GM15510 (cell line): ENCODE measurements around the gene SLC25A38.
A peak's percentile ranks its signal among the peaks of the same experiment; 100 is the strongest.

ENCODE experiments used
- POLR2A ChIP-seq: IDR thresholded peaks from 3 replicates; pipeline ENCODE4 v1.6.1; 2011; ENCODE audit warnings: borderline replicate concordance; ENCODE audit not compliant: insufficient read length; ENCODE audit errors: extremely low read depth

SLC25A38 gene

DNA sequence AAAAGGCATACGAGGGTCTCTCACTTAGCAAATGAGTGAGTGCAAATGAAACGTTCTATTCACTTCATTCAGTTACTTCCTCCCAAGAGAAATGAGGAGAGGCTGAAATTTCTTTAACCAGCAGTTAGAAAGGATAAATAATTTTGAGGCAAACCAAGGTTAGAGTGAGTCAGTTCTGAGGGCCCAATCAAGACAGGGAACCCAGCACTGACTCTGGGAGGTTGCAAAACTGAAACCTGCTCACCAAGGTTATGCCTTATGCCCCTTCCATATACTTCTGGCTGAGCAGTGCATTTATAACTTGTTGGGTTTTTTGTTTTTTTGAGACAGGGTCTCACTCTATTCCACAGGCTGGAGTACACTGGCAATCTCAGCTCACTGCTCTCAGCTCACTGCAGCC, 18.8 kb downstream of the SLC25A38 start:
- TF ChIP-seq POLR2A = no peak

DNA sequence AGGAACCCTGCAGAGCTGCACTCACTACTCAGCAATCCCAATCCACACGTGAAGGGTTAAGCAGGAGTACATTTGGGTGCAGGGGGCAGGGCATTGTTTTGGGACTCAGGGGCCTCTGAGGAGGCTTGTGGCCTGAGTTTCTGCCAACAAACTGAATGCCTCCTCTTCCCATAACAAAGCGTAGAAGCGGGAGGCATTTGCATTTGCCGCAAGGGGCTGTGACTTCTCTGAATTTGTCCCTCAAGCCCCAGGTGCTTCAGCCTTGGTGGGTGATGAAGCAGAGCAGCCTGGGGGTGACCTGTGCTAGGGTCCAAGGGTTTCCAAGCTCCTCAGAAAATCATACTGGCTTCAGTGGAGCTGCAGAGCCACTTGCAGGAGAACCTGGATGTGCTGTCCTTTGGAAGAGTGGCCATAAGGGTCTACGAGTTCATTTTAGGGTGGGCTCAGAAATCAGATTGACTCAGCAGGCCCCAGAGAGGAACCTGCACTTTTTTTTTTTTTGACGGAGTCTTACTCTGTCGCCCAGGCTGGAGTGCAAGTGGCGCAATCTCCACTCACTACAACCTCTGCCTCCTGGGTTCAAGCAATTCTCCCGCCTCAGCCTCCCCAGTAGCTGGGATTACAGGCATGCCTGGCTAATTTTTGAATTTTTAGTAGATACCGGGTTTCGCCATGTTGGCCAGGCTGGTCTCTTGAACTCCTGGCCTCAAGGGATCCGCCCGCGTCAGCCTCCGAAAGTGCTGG, 21.9 kb downstream of the SLC25A38 start:
- no peak for TF ChIP-seq POLR2A

DNA sequence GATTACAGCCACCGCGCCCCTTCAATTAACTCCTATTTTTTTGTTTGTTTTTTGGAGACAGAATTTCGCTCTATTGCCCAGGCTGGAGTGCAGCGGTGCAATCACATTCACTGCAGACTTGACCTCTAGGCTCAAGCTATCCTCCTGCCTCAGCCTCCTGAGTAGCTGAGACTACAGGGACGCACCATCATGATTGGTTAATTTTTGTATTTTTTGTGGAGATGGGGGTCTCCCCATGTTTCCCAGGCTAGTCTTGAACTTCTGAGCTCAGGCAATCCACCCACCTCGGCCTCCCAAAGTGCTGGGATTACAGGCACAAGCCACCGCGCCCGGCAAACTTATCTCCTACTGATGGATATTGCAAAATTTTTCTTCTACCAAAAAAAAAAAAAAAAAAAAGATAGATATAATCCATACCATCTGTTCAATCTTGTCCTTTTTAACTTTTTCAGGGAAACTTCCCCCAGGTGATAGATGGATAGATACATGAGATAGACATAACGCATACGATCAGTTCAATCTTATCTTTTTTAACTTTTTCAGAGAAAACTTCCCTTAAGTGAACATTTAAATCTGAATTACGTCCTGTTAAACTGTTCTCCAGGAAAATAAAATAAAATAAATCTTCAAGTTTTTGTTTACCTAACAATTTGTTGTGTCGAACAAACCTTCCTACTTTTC, 22.7 kb downstream of the SLC25A38 start:
- TF ChIP-seq POLR2A = no peak

DNA sequence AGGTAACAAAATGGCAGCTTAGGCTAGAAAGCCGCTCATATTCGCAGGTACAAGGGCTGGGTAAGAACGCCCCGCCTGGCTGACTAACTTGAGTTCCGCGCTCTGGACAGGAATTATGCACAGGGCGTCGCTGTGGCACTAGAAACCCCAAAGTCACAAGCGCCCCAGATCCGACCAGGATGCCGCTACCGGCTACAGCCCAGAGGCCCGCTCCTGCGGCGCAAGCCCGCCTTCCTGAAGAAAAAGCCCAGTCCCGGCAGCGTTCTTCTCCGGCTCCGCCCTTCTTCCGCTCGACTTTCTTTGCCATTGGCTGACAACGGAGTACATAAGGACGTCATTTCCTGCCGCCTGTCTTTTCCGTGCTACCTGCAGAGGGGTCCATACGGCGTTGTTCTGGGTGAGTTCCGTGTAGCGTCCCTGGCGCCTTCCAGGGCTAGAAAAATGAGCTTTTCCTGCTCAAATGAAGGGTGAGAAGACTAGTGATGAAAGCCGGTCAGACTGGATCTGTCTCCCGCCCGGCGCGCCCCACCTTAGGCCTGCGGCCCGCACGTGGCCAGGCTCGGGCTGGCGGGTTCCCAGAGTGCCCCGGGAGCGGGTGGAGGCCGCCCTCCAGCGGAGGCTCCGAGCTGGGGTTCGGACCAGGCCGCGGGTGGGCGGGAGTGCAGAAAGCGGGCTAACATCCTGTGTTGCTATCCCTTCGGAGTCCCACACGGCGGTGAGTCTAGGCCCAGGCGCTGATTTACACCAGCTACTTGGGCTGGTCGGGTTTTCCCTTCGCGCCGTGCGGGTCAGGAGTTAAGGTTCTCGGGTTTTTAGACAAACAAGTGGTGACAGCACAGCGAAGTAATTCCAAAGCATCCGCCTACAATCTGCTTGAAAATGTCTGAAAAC, 23.4 kb downstream of the SLC25A38 start, which contains the start of gene RPSA:
Gene RPSA, plus strand, starts transcription at position 353 of the 891 bp plus-strand sequence. CDS start 934 bp downstream, outside the sequence.
- peak; percentile 98 for TF ChIP-seq POLR2A

DNA sequence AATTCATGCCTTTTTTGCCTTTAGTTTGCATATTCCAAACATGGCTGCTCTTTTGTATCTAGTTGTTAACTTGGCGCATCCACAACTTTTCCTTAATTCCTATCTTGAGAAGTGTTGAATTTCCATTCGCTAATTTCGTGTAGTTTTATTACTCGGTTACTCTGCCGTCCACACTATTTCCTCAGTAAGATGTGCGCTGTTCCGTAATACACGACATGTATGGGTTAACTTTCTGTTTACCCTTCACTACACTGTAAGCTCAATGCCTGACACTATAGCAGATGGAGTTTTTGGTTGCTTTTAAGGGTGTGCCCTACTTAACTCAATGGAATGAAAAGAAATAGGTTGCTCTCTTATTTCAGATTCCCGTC, 24.1 kb downstream of the SLC25A38 start:
- no peak for TF ChIP-seq POLR2A

DNA sequence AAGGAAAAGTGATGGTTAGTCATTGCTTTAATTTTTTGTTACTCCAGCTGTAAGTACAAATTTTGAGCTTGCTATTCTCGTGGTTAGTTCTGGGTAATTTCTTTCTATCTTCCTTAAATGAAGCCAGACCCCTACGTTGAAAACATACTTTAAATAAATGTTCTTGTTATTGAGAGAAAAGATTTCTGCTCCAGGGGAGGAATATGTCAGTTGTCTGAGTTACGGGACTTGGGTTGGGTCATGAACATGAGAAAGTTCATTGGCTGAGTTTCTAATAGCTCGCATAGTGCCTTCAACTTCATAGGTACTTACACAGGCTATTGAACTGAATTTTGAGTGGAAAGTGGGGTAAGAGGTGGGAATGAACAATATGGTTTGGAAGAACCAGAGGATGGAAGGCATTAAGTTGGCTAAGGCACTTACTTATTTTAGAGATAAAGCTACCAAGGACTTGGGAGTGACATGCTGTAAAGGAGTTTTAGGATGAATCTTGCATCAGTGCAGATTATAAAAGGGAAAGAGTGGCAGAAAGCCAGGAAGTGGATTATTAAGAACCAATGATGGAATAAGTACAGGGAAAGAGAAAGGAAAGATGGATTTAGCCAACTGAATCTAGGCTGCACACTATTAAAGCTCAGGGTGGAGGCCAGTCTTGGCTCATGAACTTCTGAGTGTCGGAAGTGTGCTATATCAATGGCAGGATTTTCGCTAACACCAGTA, 24.8 kb downstream of the SLC25A38 start:
- TF ChIP-seq POLR2A = no peak

DNA sequence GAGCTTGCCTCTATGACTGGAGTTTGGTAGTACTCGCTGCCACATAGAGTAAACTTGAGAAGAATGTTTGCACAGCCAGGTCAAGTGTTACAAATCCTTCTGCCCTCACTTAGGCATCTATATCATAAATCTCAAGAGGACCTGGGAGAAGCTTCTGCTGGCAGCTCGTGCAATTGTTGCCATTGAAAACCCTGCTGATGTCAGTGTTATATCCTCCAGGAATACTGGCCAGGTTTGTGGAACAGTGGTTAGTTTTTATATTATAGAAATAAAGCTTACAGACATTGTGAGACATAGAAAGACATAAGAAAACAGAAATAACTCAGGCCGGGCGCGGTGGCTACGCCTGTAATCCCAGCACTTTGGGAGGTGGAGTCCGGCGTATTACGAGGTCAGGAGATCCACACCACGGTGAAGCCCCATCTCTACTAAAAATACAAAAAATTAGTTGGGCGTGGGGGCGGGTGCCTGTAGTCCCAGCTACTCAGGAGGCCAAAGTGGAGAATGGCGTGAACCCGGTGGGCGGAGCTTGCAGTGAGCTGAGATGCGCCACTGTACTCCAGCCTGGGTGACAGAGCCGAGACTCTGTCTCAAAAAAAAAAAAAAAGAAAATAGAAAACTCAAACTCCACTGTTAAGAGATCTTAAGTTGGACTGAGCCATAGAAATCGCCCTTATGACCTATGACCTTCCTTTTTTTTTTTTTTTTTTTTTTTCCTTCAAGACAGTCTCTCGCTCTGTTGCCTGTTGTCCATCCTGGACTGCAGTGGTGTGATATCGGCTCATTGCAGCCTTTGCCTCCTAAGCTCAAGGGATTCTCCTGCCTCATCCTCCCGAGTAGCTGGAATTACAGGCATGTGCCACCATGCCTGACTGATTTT, 25.6 kb downstream of the SLC25A38 start:
- TF ChIP-seq POLR2A = no peak

DNA sequence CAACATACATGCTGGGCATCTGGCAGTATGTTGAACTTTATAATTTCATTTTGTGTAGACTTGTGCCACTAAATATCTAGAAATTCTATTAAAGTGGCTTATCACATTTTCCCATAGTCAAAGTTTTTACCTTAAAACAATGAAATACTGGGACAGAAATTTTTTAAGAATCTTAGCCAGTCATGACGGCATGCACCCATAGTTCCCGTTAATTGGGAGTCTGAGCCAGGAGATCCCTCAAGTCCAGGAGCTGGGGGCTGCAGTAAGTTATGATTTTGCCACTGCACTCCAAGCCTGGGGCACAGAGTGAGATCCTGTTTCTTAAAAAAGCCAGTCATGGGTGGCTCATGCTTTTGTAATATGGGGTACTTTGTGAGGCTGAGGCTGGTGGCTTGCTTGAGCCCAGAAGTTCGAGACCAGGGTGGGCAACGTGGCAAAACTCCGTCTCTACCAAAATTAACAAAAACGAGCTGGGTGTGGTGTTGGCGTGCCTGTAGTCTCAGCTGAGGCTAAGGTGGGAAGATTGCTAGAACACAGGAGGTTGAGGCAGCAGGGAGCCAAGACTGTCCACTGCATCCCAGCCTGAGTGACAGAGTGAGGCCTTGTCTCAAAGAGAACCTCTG, 26.5 kb downstream of the SLC25A38 start:
- TF ChIP-seq POLR2A = no peak

DNA sequence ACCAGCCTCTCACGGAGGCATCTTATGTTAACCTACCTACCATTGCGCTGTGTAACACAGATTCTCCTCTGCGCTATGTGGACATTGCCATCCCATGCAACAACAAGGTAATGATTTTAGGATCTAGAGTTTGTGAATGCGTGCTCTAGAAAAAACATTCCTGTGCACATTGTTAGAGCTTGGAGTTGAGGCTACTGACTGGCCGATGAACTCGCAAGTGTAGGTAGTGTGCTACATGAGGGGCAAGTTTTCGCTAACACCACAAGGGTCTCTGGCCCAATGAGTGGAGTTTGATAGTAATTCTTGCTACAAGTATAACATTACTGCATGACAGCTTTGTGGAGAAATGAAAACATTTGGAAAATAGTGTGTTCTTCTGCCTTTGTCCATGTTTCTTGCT, 27.7 kb downstream of the SLC25A38 start:
- TF ChIP-seq POLR2A = no peak

DNA sequence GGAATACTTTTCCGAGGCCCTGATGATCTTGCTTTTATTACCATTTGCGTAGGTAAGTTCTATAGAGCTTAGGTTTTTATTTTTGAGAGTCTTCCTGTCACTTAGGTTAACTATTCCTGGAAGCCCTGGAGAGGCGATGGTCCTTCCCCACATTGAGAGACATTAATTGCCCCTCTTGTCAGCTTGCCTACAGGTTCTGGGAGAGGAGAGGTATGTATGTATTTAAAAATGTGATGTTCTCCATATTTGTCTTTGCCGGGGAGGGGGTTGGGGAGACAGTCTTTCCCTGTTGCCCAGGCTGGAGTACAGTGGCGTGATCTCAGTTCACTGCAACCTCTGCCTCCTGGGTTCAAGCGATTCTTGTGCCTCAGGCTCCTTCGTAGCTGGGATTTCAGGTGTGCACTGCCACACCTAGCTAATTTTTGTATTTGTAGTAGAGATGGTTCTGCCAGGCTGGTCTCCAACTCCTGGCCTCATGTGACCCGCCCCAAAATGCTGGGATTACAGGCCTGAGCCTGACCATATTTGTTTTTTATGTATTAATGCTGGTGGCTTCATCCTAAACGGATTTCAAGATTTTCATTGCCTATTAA, 29.6 kb downstream of the SLC25A38 start:
- no peak for TF ChIP-seq POLR2A

DNA sequence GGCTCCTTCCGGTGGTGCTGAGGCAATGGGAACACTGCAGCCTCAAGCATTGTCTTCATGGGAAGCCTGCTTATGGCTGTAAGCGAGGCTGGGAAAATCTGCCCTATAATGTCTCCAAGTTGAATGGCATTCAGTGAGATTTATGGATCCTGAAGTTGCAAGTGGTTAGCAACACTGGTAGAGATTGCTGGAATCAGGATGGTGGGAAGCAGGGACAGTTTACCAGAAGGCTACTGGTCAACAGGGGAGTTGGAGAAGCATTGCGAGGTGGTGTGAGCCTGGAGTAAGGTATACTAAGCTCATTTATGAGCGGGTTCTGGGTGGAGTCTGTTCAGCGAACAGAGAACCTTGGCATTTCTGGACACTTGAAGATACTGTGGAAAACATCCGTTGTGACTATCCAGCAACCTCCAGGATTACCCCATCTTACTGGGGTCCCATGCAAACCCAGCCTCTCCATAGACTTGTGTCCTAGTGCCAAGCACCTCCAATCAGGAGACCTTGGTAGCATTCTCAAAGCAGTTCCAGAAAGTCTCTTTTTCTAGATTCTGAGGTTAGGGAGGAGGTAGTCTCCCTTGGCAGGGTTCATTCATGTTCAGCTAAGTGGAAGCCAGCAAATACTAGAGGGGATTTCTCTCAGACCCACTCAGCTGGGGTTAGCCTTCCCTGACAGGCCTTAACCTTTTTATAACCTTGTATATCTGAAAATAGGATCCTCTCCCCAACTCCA, 30.7 kb downstream of the SLC25A38 start:
- TF ChIP-seq POLR2A = no peak

DNA sequence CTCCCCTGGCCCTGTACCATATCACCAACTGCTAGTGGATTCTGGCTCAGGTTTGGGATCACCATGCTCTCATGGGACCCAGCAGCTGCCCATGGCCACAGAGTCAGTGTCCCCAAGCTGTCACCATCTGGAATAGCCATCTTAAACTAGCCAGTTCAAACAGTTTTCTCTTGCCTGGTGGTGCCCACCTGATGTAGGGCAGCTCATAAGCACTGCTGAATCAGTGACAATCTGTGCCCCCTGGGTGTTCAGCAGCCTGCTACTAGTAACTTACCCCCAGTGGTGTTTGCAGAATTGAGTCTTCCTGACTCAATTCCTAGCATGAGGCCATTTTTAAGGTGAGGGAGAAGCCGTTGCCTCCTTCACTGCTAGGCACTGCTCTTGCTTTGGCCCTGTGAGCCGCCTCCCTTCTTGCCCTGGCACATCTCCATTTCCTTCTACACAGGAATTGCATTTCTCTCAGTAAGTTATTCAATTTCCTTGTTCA, 31.3 kb downstream of the SLC25A38 start:
- no peak for TF ChIP-seq POLR2A
